Prostate gland (tissue), 2 donors: ENCODE results near the gene FLNC.

Source experiments
- CTCF ChIP-seq, 4 experiments: fragments of 200-600 bp in 2 of 4; fragments of 450-650 bp in 2 of 4; sonication (generic) in 2 of 4; IDR thresholded peaks; 1 replicate in 3 of 4; 2 replicates in 1 of 4; pipeline ENCODE4 v1.5.1; 2016 to 2019; ENCODE audit warnings: antibody characterized with exemption in 4 of 4, mild to moderate bottlenecking in 2 of 4, moderate library complexity in 2 of 4
- POLR2A ChIP-seq: fragments of 450-650 bp; IDR thresholded peaks from one replicate; pipeline ENCODE4 v1.6.1; 2016; ENCODE audit warnings: antibody characterized with exemption, mild to moderate bottlenecking

- TF ChIP-seq POLR2A, result no peak
- no peak for TF ChIP-seq CTCF (IDR thresholded peaks at IDR 0.05)
Observed at GRCh38 chr7:128829391-128830166, 627 bp upstream of the FLNC start.
